Measurements from ENCODE around the gene ARPC5. TPM values are rescaled to one million over a fixed set of nuclear protein-coding genes. Genes with fewer than 3 reads are reported as not detected.

The ARPC5 gene
- total RNA-seq, 1 donor from 2014 or later, result 163 TPM

DNA sequence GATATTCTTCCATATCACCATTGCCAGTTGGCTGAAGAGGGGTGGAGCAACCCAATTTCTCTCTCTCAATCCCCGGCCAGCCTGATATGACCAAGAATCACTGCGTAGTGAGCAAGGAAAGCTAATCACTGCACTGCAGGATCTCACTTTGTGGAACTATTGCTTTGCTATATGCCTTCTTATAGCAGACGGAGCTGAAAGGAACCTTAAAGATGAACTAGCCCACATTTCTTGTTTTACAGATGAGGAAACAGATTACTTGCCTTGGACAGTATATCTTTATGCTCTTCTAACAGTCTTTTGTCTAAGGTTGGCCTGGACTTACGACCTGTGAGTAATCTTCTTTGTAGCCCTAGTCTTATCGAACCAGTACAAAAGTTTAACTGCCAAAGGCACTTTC, 9.9 kb upstream of the ARPC5 start:
- Histone ChIP-seq H3K4me3 (ENCODE audit: low read depth, low read length) (no peak overlapping the region), H3K27me3 (ENCODE audit: control insufficient read depth, insufficient read depth, low read length) (no peaks in the 10 kb centered on the region), H3K36me3 (ENCODE audit: control insufficient read depth, insufficient read depth, low read length) (no peaks in the 10 kb centered on the region)
- no peak for TF ChIP-seq CTCF (IDR thresholded peaks at IDR 0.05; ENCODE audit: insufficient read depth, low read length, poor library complexity, severe bottlenecking)
- no peak for DNase-seq (ENCODE audit: low read depth)

- no peaks in the 10 kb centered on the region for H3K27me3 ChIP-seq (ENCODE audit: control insufficient read depth, insufficient read depth, low read length)
- DNase-seq (ENCODE audit: low read depth), result no peak
- TF ChIP-seq CTCF (IDR thresholded peaks at IDR 0.05; ENCODE audit: insufficient read depth, low read length, poor library complexity, severe bottlenecking), result no peak
- no peak overlapping the region for H3K4me3 ChIP-seq (ENCODE audit: low read depth, low read length)
- no peaks in the 10 kb centered on the region for H3K36me3 ChIP-seq (ENCODE audit: control insufficient read depth, insufficient read depth, low read length)
These were observed 6.6 kb upstream of the ARPC5 start for GRCh38 chr1:183642166-183642565.

GRCh38 chr1:183640193-183640592, 4.6 kb upstream of the ARPC5 start:
- H3K27me3 ChIP-seq (ENCODE audit: control insufficient read depth, insufficient read depth, low read length), result no peaks in the 10 kb centered on the region
- no peaks in the 10 kb centered on the region for H3K36me3 ChIP-seq (ENCODE audit: control insufficient read depth, insufficient read depth, low read length)
- H3K4me3 ChIP-seq (ENCODE audit: low read depth, low read length), result no peak overlapping the region
- TF ChIP-seq CTCF (IDR thresholded peaks at IDR 0.05; ENCODE audit: insufficient read depth, low read length, poor library complexity, severe bottlenecking), result no peak
- DNase-seq (ENCODE audit: low read depth), result no peak

DNA sequence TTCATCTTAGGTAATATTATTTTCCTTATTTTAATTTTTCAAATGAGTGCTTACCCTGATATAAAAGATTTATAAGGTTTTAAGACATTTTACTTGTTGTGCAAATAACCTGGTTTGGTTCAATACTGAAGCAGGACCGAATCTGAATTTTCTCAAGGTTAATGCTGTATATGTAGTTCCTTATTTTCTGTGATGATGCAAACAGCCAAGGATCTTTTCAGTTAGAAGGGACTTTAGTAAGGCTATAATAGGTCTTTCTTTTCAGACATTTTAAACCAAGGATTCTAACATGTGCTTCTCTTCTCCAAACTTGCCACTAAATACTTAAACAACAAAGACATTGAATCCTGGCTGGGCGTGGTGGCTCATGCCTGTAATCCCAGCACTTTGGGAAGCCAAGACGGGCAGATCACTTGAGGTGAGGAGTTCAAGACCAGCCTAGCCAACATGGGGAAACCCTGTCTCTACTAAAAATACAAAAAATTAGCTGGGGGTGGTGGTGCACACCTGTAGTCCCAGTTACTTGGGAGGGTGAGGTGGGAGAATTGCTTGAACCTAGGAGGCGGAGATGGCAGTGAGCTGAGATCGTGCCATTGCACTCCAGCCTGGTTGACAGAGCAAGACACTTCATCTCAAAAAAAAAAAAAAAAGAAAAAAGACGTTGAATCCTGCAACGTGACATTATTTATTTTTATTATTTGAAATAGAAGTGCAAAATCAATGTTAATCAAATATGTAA, 3.2 kb upstream of the ARPC5 start:
- Histone ChIP-seq H3K27me3 (ENCODE audit: control insufficient read depth, insufficient read depth, low read length) (no peaks in the 10 kb centered on the region), H3K4me3 (ENCODE audit: low read depth, low read length) (no peak overlapping the region), H3K36me3 (ENCODE audit: control insufficient read depth, insufficient read depth, low read length) (no peaks in the 10 kb centered on the region)
- no peak for TF ChIP-seq CTCF (IDR thresholded peaks at IDR 0.05; ENCODE audit: insufficient read depth, low read length, poor library complexity, severe bottlenecking)
- DNase-seq (ENCODE audit: low read depth), result no peak

DNA sequence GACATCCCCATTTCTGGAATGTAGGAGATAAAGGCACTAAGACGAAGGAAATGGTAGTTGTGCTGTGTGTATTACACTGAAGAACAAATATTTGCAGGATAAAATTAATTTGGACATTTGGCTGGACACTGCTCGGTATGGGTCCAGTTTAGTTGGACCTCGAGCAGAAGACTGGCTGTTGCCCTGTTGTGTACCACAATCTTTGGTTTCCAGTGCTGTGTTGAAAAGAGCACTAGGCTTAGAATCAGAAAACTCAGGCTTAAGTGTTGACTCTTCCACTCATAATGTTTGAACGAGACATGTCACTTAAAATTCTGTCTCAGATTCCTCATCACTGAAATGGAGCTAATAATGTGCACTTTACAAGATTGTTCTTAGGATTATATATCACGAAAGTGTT, 1.2 kb upstream of the ARPC5 start:
- no peak for TF ChIP-seq CTCF (IDR thresholded peaks at IDR 0.05; ENCODE audit: insufficient read depth, low read length, poor library complexity, severe bottlenecking)
- Histone ChIP-seq H3K27me3 (ENCODE audit: control insufficient read depth, insufficient read depth, low read length) (no peaks in the 10 kb centered on the region), H3K4me3 (ENCODE audit: low read depth, low read length) (no peak overlapping the region), H3K36me3 (ENCODE audit: control insufficient read depth, insufficient read depth, low read length) (no peaks in the 10 kb centered on the region)
- DNase-seq (ENCODE audit: low read depth), result no peak

GRCh38 chr1:183636334-183636682, 725 bp upstream of the ARPC5 start:
- TF ChIP-seq CTCF (IDR thresholded peaks at IDR 0.05; ENCODE audit: insufficient read depth, low read length, poor library complexity, severe bottlenecking), result no peak
- H3K36me3 ChIP-seq (ENCODE audit: control insufficient read depth, insufficient read depth, low read length), result no peaks in the 10 kb centered on the region
- peak overlapping the region; percentile 69 for H3K4me3 ChIP-seq (ENCODE audit: low read depth, low read length)
- H3K27me3 ChIP-seq (ENCODE audit: control insufficient read depth, insufficient read depth, low read length), result no peaks in the 10 kb centered on the region
- DNase-seq (ENCODE audit: low read depth), result no peak

Data from kidney epithelial cell (primary cell).